PC-9 (cell line): ENCODE measurements around the gene LYZL2. TPM values are rescaled to one million over a fixed set of nuclear protein-coding genes. Genes with fewer than 3 reads are reported as not detected.

Experiments
- BruUV-seq: library from RNA; stranded (reverse); fragments of 400-500 nt; replicated peaks from 2 replicates; lab custom pipeline; 2021; lab: Mats Ljungman, UMichigan
- CTCF ChIA-PET: fragments of 300-600 bp; sonication (Branson Sonifier 250); formaldehyde crosslinking; loops from one replicate; lab custom pipeline; 2022; ENCODE audit warnings: antibody characterized with exemption; lab: Charles Lee
- POLR2A ChIA-PET: fragments of 300-600 bp; sonication (Branson Sonifier 250); formaldehyde crosslinking; loops from one replicate; lab custom pipeline; 2022; ENCODE audit warnings: antibody characterized with exemption; ENCODE audit not compliant: unreplicated experiment; lab: Charles Lee
- DNase-seq, 2 experiments: peaks; one replicate each; pipeline versions ENCODE4 v3.0.0 to v3.0.0-alpha.2; 2015 to 2022; ENCODE audit warnings: mixed read lengths in 1 of 2
- H2AFZ ChIP-seq: fragments of 200-600 bp; sonication (generic); 2 replicates; pipeline ENCODE4 v1.8.1; 2017; ENCODE audit warnings: antibody characterized with exemption
- H3F3A ChIP-seq: fragments of 200-600 bp; sonication (generic); 2 replicates; pipeline ENCODE4 v1.8.1; 2017; ENCODE audit warnings: antibody characterized with exemption, mild to moderate bottlenecking, low read depth; ENCODE audit not compliant: insufficient read depth
- H3K27ac ChIP-seq: fragments of 200-600 bp; sonication (generic); 2 replicates; pipeline ENCODE4 v1.6.1; 2016; ENCODE audit warnings: mixed run types
- H3K27me3 ChIP-seq: fragments of 200-600 bp; sonication (generic); 2 replicates; pipeline ENCODE4 v1.6.1; 2016; ENCODE audit warnings: low read depth, mixed run types; ENCODE audit not compliant: insufficient read depth
- H3K36me3 ChIP-seq: fragments of 200-600 bp; sonication (generic); 2 replicates; pipeline ENCODE4 v1.6.1; 2016; ENCODE audit warnings: low read depth, mixed run types
- H3K4me1 ChIP-seq: fragments of 200-600 bp; sonication (generic); replicated peaks from 2 replicates; pipeline ENCODE4 v1.6.1; 2016; ENCODE audit warnings: mixed run types; ENCODE audit not compliant: insufficient read depth
- H3K4me2 ChIP-seq: fragments of 200-600 bp; sonication (generic); 2 replicates; pipeline ENCODE4 v1.6.1; 2017; ENCODE audit warnings: mixed run types
- H3K4me3 ChIP-seq: fragments of 200-600 bp; sonication (generic); 2 replicates; pipeline ENCODE4 v1.6.1; 2016; ENCODE audit warnings: mixed run types
- H3K79me2 ChIP-seq: fragments of 200-600 bp; sonication (generic); 2 replicates; pipeline ENCODE4 v1.6.1; 2017; ENCODE audit warnings: low read depth, mixed run types
- H3K9me2 ChIP-seq: fragments of 200-600 bp; sonication (generic); 2 replicates; pipeline ENCODE4 v1.8.1; 2017; ENCODE audit warnings: mild to moderate bottlenecking; ENCODE audit not compliant: insufficient read depth
- H3K9me3 ChIP-seq: fragments of 200-600 bp; sonication (generic); 2 replicates; pipeline ENCODE4 v1.8.1; 2016; ENCODE audit warnings: low read depth; ENCODE audit not compliant: insufficient read depth
- H4K20me1 ChIP-seq: fragments of 200-600 bp; sonication (generic); 2 replicates; pipeline ENCODE4 v1.8.1; 2017; ENCODE audit not compliant: insufficient read depth
- EZH2 ChIP-seq: fragments of 200-600 bp; sonication (generic); IDR thresholded peaks from 2 replicates; pipeline ENCODE4 v1.8.0; 2017; ENCODE audit warnings: antibody characterized with exemption, low read depth
- intact Hi-C: fragments of 100-400 bp; cut with micrococcal nuclease; formaldehyde crosslinking; loops from one replicate; pipeline ENCODE4 v1.10.0; 2022; ENCODE audit not compliant: unreplicated experiment
- total RNA-seq: library from RNA; stranded (reverse); gene quantifications from 2 replicates; pipeline ENCODE4 v1.2.3, GENCODE V29; 2021
- TF ChIP-seq, protein P1 (sequence below): fragments of 200-600 bp; sonication (generic); conservative IDR thresholded peaks from 2 replicates; pipeline ENCODE4 v1.6.1; 2017; ENCODE audit warnings: mixed run types, antibody characterized with exemption, mild to moderate bottlenecking, moderate library complexity

LYZL2 gene
- total RNA-seq, 1 experiment from 2014 or later: not detected

DNA sequence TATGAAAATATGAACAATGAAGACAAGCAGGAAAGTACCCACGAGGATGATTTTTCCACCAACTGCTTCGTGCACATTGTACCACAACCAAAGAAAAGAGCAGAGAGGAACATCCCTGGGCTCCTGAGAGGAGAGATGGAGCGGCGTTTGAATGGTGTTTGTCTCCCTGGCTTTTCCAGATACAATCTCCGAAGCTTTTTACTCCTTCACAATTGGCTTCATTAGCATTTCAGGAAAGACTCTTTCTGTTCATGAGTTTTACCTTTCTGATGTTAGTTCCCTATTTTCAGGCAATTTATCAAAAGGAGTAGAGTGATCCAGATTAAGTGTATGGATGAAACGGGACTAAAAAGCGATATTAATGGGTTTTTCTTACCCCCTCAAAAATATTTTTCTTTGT lies 49.3 kb downstream of the LYZL2 start:
- H3K27me3 ChIP-seq: no peaks in the 10 kb centered on the region
- H3K36me3 ChIP-seq: no peaks in the 10 kb centered on the region
- no peaks in the 10 kb centered on the region for H4K20me1 ChIP-seq
- H3K9me3 ChIP-seq: no peaks in the 10 kb centered on the region
- no peak for DNase-seq
- H3K79me2 ChIP-seq: no peaks in the 10 kb centered on the region
- H3K4me1 ChIP-seq: peaks cover 15% of the 10 kb centered on the region
- H3K9me2 ChIP-seq: no peaks in the 10 kb centered on the region
- H2AFZ ChIP-seq: no peak overlapping the region
- BruUV-seq: no TSS peak
- H3K4me3 ChIP-seq: no peak overlapping the region
- POLR2A ChIA-PET: no interaction called here
- CTCF ChIA-PET: interaction anchor here (0.6 kb wide), 1 partner anchor 234 kb away, joined by 5 read pairs; no protein-coding TSS in a partner anchor
- no peak overlapping the region for H3K27ac ChIP-seq
- H3K4me2 ChIP-seq: no peak overlapping the region
- intact Hi-C loops: loop anchor here (5.0 kb wide), 1 partner anchor 48 kb away; no protein-coding TSS in a partner anchor
- TF ChIP-seq, protein P1, sequence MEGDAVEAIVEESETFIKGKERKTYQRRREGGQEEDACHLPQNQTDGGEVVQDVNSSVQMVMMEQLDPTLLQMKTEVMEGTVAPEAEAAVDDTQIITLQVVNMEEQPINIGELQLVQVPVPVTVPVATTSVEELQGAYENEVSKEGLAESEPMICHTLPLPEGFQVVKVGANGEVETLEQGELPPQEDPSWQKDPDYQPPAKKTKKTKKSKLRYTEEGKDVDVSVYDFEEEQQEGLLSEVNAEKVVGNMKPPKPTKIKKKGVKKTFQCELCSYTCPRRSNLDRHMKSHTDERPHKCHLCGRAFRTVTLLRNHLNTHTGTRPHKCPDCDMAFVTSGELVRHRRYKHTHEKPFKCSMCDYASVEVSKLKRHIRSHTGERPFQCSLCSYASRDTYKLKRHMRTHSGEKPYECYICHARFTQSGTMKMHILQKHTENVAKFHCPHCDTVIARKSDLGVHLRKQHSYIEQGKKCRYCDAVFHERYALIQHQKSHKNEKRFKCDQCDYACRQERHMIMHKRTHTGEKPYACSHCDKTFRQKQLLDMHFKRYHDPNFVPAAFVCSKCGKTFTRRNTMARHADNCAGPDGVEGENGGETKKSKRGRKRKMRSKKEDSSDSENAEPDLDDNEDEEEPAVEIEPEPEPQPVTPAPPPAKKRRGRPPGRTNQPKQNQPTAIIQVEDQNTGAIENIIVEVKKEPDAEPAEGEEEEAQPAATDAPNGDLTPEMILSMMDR: no peak
- no peak for TF ChIP-seq EZH2
- peaks cover 10% of the 10 kb centered on the region; the same call in 1 of the 2 replicates for H3F3A ChIP-seq

GRCh38 chr10:30579574-30579973 lies 50.0 kb downstream of the LYZL2 start:
- peaks cover 15% of the 10 kb centered on the region for H3K4me1 ChIP-seq
- H3K79me2 ChIP-seq: no peaks in the 10 kb centered on the region
- no peaks in the 10 kb centered on the region for H3K36me3 ChIP-seq
- no peak for DNase-seq
- intact Hi-C loops: no loop called here
- BruUV-seq: no TSS peak
- H2AFZ ChIP-seq: no peak overlapping the region
- no peaks in the 10 kb centered on the region for H4K20me1 ChIP-seq
- H3K9me3 ChIP-seq: no peaks in the 10 kb centered on the region
- no peak overlapping the region for H3K4me3 ChIP-seq
- no peaks in the 10 kb centered on the region for H3K27me3 ChIP-seq
- CTCF ChIA-PET: no interaction called here
- no peaks in the 10 kb centered on the region for H3K9me2 ChIP-seq
- no peak for TF ChIP-seq EZH2
- TF ChIP-seq, protein P1: no peak
- H3K27ac ChIP-seq: no peak overlapping the region
- POLR2A ChIA-PET: no interaction called here
- H3F3A ChIP-seq: peaks cover 10% of the 10 kb centered on the region; the same call in 1 of the 2 replicates
- no peak overlapping the region for H3K4me2 ChIP-seq

GRCh38 chr10:30577048-30577447 lies 52.5 kb downstream of the LYZL2 start:
- intact Hi-C loops: no loop called here
- POLR2A ChIA-PET: no interaction called here
- no peaks in the 10 kb centered on the region for H3K79me2 ChIP-seq
- no peaks in the 10 kb centered on the region for H3K9me2 ChIP-seq
- BruUV-seq: no TSS peak
- no peak for DNase-seq
- H3K4me3 ChIP-seq: no peak overlapping the region
- H3K9me3 ChIP-seq: no peaks in the 10 kb centered on the region
- no peak overlapping the region for H3K27ac ChIP-seq
- H4K20me1 ChIP-seq: no peaks in the 10 kb centered on the region
- TF ChIP-seq, protein P1: no peak
- no peak for TF ChIP-seq EZH2
- no peaks in the 10 kb centered on the region; the same call in 1 of the 2 replicates for H3K4me1 ChIP-seq
- CTCF ChIA-PET: no interaction called here
- H3K27me3 ChIP-seq: no peaks in the 10 kb centered on the region
- H2AFZ ChIP-seq: no peak overlapping the region
- no peaks in the 10 kb centered on the region for H3K36me3 ChIP-seq
- H3K4me2 ChIP-seq: no peak overlapping the region
- no peaks in the 10 kb centered on the region for H3F3A ChIP-seq
